ENCODE measurements around the gene BICD1.

BICD1 gene

GRCh38 chr12:32332446-32332845 lies 225.8 kb downstream of the BICD1 start:
- H3K36me3 ChIP-seq (ENCODE audit: low read depth): peaks cover 2% of the 10 kb centered on the region
- ATAC-seq (ENCODE audit: low read depth): no peak

DNA sequence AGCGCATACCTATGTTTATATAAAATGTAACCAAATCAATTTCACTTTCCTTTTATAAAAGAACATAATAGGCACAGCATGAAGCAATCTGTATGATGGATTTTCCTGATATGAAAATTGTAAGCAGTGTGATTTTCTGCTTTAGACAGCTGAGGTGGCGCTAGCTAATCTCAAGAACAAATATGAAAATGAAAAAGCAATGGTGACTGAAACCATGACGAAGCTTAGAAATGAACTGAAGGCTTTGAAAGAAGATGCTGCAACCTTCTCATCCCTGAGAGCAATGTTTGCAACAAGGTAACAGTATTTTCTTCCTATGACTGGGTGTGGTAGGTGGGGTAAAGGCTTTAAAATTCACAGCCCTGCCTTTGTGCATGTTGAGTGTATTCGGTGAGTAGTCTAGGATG lies 227.7 kb downstream of the BICD1 start:
- ATAC-seq (ENCODE audit: low read depth) (no peak), DNase-seq (ENCODE audit: low spot score) (no peak)
- Histone ChIP-seq H3K4me3 (ENCODE audit: severe bottlenecking) (no peak overlapping the region), H3K9me3 (ENCODE audit: severe bottlenecking) (no peaks in the 10 kb centered on the region), H3K4me1 (ENCODE audit: insufficient read depth, poor library complexity, severe bottlenecking) (peaks cover 4% of the 10 kb centered on the region), H3K27ac (ENCODE audit: poor library complexity, severe bottlenecking) (no peak overlapping the region), H3K27me3 (ENCODE audit: insufficient read depth, poor library complexity, severe bottlenecking) (no peaks in the 10 kb centered on the region), H3K36me3 (ENCODE audit: low read depth) (peaks cover 14% of the 10 kb centered on the region)
- TF ChIP-seq, protein P1, sequence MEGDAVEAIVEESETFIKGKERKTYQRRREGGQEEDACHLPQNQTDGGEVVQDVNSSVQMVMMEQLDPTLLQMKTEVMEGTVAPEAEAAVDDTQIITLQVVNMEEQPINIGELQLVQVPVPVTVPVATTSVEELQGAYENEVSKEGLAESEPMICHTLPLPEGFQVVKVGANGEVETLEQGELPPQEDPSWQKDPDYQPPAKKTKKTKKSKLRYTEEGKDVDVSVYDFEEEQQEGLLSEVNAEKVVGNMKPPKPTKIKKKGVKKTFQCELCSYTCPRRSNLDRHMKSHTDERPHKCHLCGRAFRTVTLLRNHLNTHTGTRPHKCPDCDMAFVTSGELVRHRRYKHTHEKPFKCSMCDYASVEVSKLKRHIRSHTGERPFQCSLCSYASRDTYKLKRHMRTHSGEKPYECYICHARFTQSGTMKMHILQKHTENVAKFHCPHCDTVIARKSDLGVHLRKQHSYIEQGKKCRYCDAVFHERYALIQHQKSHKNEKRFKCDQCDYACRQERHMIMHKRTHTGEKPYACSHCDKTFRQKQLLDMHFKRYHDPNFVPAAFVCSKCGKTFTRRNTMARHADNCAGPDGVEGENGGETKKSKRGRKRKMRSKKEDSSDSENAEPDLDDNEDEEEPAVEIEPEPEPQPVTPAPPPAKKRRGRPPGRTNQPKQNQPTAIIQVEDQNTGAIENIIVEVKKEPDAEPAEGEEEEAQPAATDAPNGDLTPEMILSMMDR (IDR thresholded peaks at IDR 0.05; ENCODE audit: poor library complexity, severe bottlenecking): no peak

More at GRCh38 chr12:32332446-32332845, 225.8 kb downstream of the BICD1 start:
- no peak for DNase-seq (ENCODE audit: low spot score)
- Histone ChIP-seq H3K9me3 (ENCODE audit: severe bottlenecking) (no peaks in the 10 kb centered on the region), H3K27me3 (ENCODE audit: insufficient read depth, poor library complexity, severe bottlenecking) (no peaks in the 10 kb centered on the region), H3K27ac (ENCODE audit: poor library complexity, severe bottlenecking) (no peak overlapping the region), H3K4me1 (ENCODE audit: insufficient read depth, poor library complexity, severe bottlenecking) (peaks cover 4% of the 10 kb centered on the region), H3K4me3 (ENCODE audit: severe bottlenecking) (no peak overlapping the region)
- TF ChIP-seq, protein P1 (IDR thresholded peaks at IDR 0.05; ENCODE audit: poor library complexity, severe bottlenecking): no peak

DNA sequence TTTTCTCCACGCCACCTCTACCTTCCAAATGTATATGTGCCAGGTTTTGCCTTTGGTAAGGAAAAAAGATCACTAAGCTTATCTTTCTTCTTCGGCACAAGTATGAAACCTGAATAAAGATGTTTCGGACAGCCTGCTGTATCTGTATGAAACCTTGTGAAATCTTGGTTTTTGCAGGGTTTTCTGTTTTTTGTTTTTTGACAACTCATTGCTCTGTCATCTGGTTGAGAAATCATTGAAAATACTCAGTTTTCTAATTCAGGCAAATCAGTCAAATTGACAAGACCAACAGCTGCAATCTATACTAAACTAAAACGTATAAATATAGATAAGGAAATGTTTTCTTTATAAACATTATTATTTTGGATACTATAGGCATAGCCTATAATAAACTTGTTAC lies 229.6 kb downstream of the BICD1 start:
- H3K36me3 ChIP-seq (ENCODE audit: low read depth): peaks cover 16% of the 10 kb centered on the region
- ATAC-seq (ENCODE audit: low read depth): no peak
- DNase-seq (ENCODE audit: low spot score): no peak

GRCh38 chr12:32343496-32343895 lies 236.8 kb downstream of the BICD1 start:
- Histone ChIP-seq H3K9me3 (ENCODE audit: severe bottlenecking) (no peaks in the 10 kb centered on the region), H3K27me3 (ENCODE audit: insufficient read depth, poor library complexity, severe bottlenecking) (no peaks in the 10 kb centered on the region), H3K4me3 (ENCODE audit: severe bottlenecking) (no peak overlapping the region), H3K4me1 (ENCODE audit: insufficient read depth, poor library complexity, severe bottlenecking) (no peaks in the 10 kb centered on the region), H3K36me3 (ENCODE audit: low read depth) (0 out of 2 replicates have a peak, but pooled peaks cover 6% of the 10 kb centered on the region), H3K27ac (ENCODE audit: poor library complexity, severe bottlenecking) (no peak overlapping the region)
- TF ChIP-seq, protein P1 (IDR thresholded peaks at IDR 0.05; ENCODE audit: poor library complexity, severe bottlenecking): no peak
- ATAC-seq (ENCODE audit: low read depth): no peak
- no peak for DNase-seq (ENCODE audit: low spot score)

More for the DNA sequence above, 229.6 kb downstream of the BICD1 start:
- no peaks in the 10 kb centered on the region for H3K27me3 ChIP-seq (ENCODE audit: insufficient read depth, poor library complexity, severe bottlenecking)
- TF ChIP-seq, protein P1 (IDR thresholded peaks at IDR 0.05; ENCODE audit: poor library complexity, severe bottlenecking): no peak
- no peak overlapping the region for H3K4me3 ChIP-seq (ENCODE audit: severe bottlenecking)
- H3K4me1 ChIP-seq (ENCODE audit: insufficient read depth, poor library complexity, severe bottlenecking): peaks cover 1% of the 10 kb centered on the region
- no peak overlapping the region for H3K27ac ChIP-seq (ENCODE audit: poor library complexity, severe bottlenecking)
- H3K9me3 ChIP-seq (ENCODE audit: severe bottlenecking): no peaks in the 10 kb centered on the region

DNA sequence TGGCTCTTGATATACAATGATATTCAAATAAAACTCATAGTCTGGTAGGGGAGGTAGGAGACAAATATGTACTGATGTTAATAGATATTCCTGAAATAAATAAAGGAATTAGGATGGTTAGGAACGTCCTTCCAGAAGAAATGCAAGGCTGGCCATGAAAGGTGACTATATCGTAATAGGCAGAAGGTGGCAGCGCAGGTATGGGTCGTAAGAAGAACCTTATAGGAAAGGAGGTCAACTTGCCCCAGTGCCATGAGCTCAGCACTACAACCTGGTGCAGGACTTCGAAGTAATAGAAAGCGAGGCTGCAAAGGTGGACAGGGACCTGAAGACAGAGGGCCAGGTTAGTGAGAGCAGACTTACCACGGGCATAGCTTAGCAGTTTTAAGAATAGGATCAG lies 237.4 kb downstream of the BICD1 start:
- Histone ChIP-seq H3K9me3 (ENCODE audit: severe bottlenecking) (no peaks in the 10 kb centered on the region), H3K4me3 (ENCODE audit: severe bottlenecking) (no peak overlapping the region), H3K36me3 (ENCODE audit: low read depth) (0 out of 2 replicates have a peak, but pooled peaks cover 3% of the 10 kb centered on the region), H3K27me3 (ENCODE audit: insufficient read depth, poor library complexity, severe bottlenecking) (no peaks in the 10 kb centered on the region), H3K4me1 (ENCODE audit: insufficient read depth, poor library complexity, severe bottlenecking) (no peaks in the 10 kb centered on the region), H3K27ac (ENCODE audit: poor library complexity, severe bottlenecking) (no peak overlapping the region)
- ATAC-seq (ENCODE audit: low read depth) (0 out of 3 replicates have a peak, but pooled peaks have one; percentile 23), DNase-seq (ENCODE audit: low spot score) (no peak)
- TF ChIP-seq, protein P1 (IDR thresholded peaks at IDR 0.05; ENCODE audit: poor library complexity, severe bottlenecking): peak; percentile 18
